Measurements from ENCODE around the gene HBB.

The HBB gene

GRCh38 chr11:5247472-5248192 lies 20.8 kb upstream of the HBB start:
- no peak for DNase-seq (ENCODE audit: low read depth in 2 of 2, low spot score in 1 of 2)

- DNase-seq (ENCODE audit: low read depth in 2 of 2, low spot score in 1 of 2): no peak
These were observed 20.1 kb upstream of the HBB start for GRCh38 chr11:5246772-5247471.

GRCh38 chr11:5245155-5245554 lies 18.3 kb upstream of the HBB start:
- DNase-seq (ENCODE audit: low read depth in 2 of 2, low spot score in 1 of 2): no peak

- no peak for DNase-seq (ENCODE audit: low read depth in 2 of 2, low spot score in 1 of 2)
These were observed 16.9 kb upstream of the HBB start for GRCh38 chr11:5243816-5244180.

GRCh38 chr11:5242933-5243815 lies 16.3 kb upstream of the HBB start:
- DNase-seq (ENCODE audit: low read depth in 2 of 2, low spot score in 1 of 2): no peak

- DNase-seq (ENCODE audit: low read depth in 2 of 2, low spot score in 1 of 2): no peak
These were observed 15.3 kb upstream of the HBB start for GRCh38 chr11:5242208-5242607.

GRCh38 chr11:5241458-5241857 lies 14.6 kb upstream of the HBB start:
- DNase-seq (ENCODE audit: low read depth in 2 of 2, low spot score in 1 of 2): no peak

- DNase-seq (ENCODE audit: low read depth in 2 of 2, low spot score in 1 of 2): no peak
These were observed 13.6 kb upstream of the HBB start for GRCh38 chr11:5240458-5240857.

- DNase-seq (ENCODE audit: low read depth in 2 of 2, low spot score in 1 of 2): no peak
These were observed 13.2 kb upstream of the HBB start for GRCh38 chr11:5240056-5240455.

- DNase-seq (ENCODE audit: low read depth in 2 of 2, low spot score in 1 of 2): no peak
These were observed 12.2 kb upstream of the HBB start for GRCh38 chr11:5239046-5239445.

GRCh38 chr11:5238486-5238885 lies 11.6 kb upstream of the HBB start:
- no peak for DNase-seq (ENCODE audit: low read depth in 2 of 2, low spot score in 1 of 2)

GRCh38 chr11:5237420-5237819 lies 10.5 kb upstream of the HBB start:
- no peak for DNase-seq (ENCODE audit: low read depth in 2 of 2, low spot score in 1 of 2)

GRCh38 chr11:5235364-5236095 lies 8.7 kb upstream of the HBB start:
- no peak for DNase-seq (ENCODE audit: low read depth in 2 of 2, low spot score in 1 of 2)

GRCh38 chr11:5234381-5234834 lies 7.5 kb upstream of the HBB start, which contains the start of gene HBD:
HBD (minus strand) TSS chr11:5234483; CDS start chr11:5234433, 50 bp downstream.
- DNase-seq (ENCODE audit: low read depth in 2 of 2, low spot score in 1 of 2): no peak

- DNase-seq (ENCODE audit: low read depth in 2 of 2, low spot score in 1 of 2): no peak
These were observed 6.4 kb upstream of the HBB start for GRCh38 chr11:5233307-5233706.

GRCh38 chr11:5232821-5233220 lies 6.0 kb upstream of the HBB start:
- DNase-seq (ENCODE audit: low read depth in 2 of 2, low spot score in 1 of 2): no peak

GRCh38 chr11:5232176-5232575 lies 5.3 kb upstream of the HBB start:
- no peak for DNase-seq (ENCODE audit: low read depth in 2 of 2, low spot score in 1 of 2)

GRCh38 chr11:5231111-5231510 lies 4.2 kb upstream of the HBB start:
- no peak for DNase-seq (ENCODE audit: low read depth in 2 of 2, low spot score in 1 of 2)

GRCh38 chr11:5230266-5230665 lies 3.4 kb upstream of the HBB start:
- no peak for DNase-seq (ENCODE audit: low read depth in 2 of 2, low spot score in 1 of 2)

- DNase-seq (ENCODE audit: low read depth in 2 of 2, low spot score in 1 of 2): no peak
These were observed 2.9 kb upstream of the HBB start for GRCh38 chr11:5229796-5230195.

- no peak for DNase-seq (ENCODE audit: low read depth in 2 of 2, low spot score in 1 of 2)
These were observed 2.5 kb upstream of the HBB start for GRCh38 chr11:5229356-5229755.

Measured in stimulated activated CD8-positive, alpha-beta memory T cell treated with anti-CD3 and anti-CD28 coated beads, Interleukin-4, amount 100 ng/mL, for 4 hours (primary cell).